H1 (cell line): ENCODE results near the gene SERPINE3. TPM values are rescaled to one million over a fixed set of nuclear protein-coding genes. Genes with fewer than 3 reads are reported as not detected.

Experiments used
- CTCF ChIA-PET: fragments of 300-600 bp; sonication (Branson Sonifier 250); formaldehyde crosslinking; loops from one replicate; lab custom pipeline; 2021; ENCODE audit not compliant: partially characterized antibody; lab: Charles Lee
- POLR2A ChIA-PET: fragments of 300-600 bp; sonication (Branson Sonifier 250); formaldehyde crosslinking; loops from one replicate; lab custom pipeline; 2021; ENCODE audit warnings: inconsistent platforms; ENCODE audit not compliant: partially characterized antibody; lab: Charles Lee
- DNase-seq, 2 experiments: peaks; one replicate each; pipeline versions ENCODE4 v3.0.0 to v3.0.0-alpha.2; 2010 to 2022; ENCODE audit warnings: low spot score in 2 of 2, low read depth in 1 of 2, mixed read lengths in 1 of 2
- FAIRE-seq: peaks from 2 replicates; lab custom pipeline; 2011; peaks lifted over from hg19 to GRCh38; lab: Jason Lieb, UNC
- H2AFZ ChIP-seq: 2 replicates; pipeline ENCODE4 v1.8.1; 2012; ENCODE audit warnings: low read length, inconsistent platforms
- H2AK5ac ChIP-seq: 2 replicates; pipeline ENCODE4 v1.6.1; 2013; ENCODE audit warnings: low read depth, low read length
- H2BK120ac ChIP-seq: replicated peaks from 2 replicates; pipeline ENCODE3; 2013; ENCODE audit warnings: low read depth, low read length, inconsistent platforms
- H2BK12ac ChIP-seq: 2 replicates; pipeline ENCODE4 v1.6.1; 2013; ENCODE audit warnings: low read depth, low read length
- H2BK15ac ChIP-seq: 2 replicates; pipeline ENCODE4 v1.6.1; 2013; ENCODE audit warnings: low read length
- H2BK20ac ChIP-seq: 2 replicates; pipeline ENCODE4 v1.6.1; 2013; ENCODE audit warnings: low read length
- H2BK5ac ChIP-seq: 2 replicates; pipeline ENCODE4 v1.6.1; 2013; ENCODE audit warnings: low read depth, low read length
- H3K14ac ChIP-seq: 2 replicates; pipeline ENCODE4 v1.6.1; 2013; ENCODE audit warnings: inconsistent platforms; ENCODE audit not compliant: insufficient read length
- H3K18ac ChIP-seq: 2 replicates; pipeline ENCODE4 v1.6.1; 2013; ENCODE audit warnings: low read length; ENCODE audit errors: extremely low read depth
- H3K23ac ChIP-seq: 2 replicates; pipeline ENCODE4 v1.6.1; 2013; ENCODE audit warnings: inconsistent platforms; ENCODE audit not compliant: insufficient read length
- H3K23me2 ChIP-seq: 2 replicates; pipeline ENCODE4 v1.6.1; 2013; ENCODE audit warnings: low read depth, low read length
- H3K27ac ChIP-seq: 2 replicates; pipeline ENCODE4 v1.6.1; 2011; ENCODE audit warnings: low read depth, low read length, inconsistent platforms
- H3K27me3 ChIP-seq, 4 experiments: replicated peaks in 1 of 4; 1 replicate in 1 of 4; 2 replicates in 3 of 4; pipeline versions ENCODE4 v1.6.1 to v1.8.1; 2011 to 2013; ENCODE audit warnings: low read length in 3 of 4, mild to moderate bottlenecking in 3 of 4, inconsistent platforms in 2 of 4, mixed read lengths in 2 of 4, moderate library complexity in 1 of 4; ENCODE audit not compliant: control insufficient read depth in 3 of 4, insufficient read depth in 3 of 4; ENCODE audit errors: extremely low read depth in 1 of 4
- H3K36me3 ChIP-seq, 4 experiments: 2 replicates each; pipeline versions ENCODE4 v1.6.1 to v1.8.1; 2011 to 2013; ENCODE audit warnings: mild to moderate bottlenecking in 4 of 4, low read length in 3 of 4, moderate library complexity in 2 of 4, control low read depth in 1 of 4, inconsistent platforms in 1 of 4; ENCODE audit not compliant: insufficient read depth in 4 of 4, control insufficient read depth in 2 of 4
- H3K4ac ChIP-seq: replicated peaks from 2 replicates; pipeline ENCODE3; 2013; ENCODE audit warnings: low read length, low read depth, mixed read lengths, inconsistent platforms; ENCODE audit not compliant: insufficient read length
- H3K4me1 ChIP-seq, 4 experiments: replicated peaks in 1 of 4; 1 replicate in 1 of 4; 2 replicates in 3 of 4; pipeline versions ENCODE4 v1.6.1 to v1.8.1; 2011 to 2013; ENCODE audit warnings: low read length in 3 of 4, inconsistent platforms in 2 of 4, mixed read lengths in 1 of 4; ENCODE audit not compliant: insufficient read depth in 4 of 4, control insufficient read depth in 3 of 4
- H3K4me2 ChIP-seq, 2 experiments: 2 replicates each; pipeline versions ENCODE4 v1.6.1 to v1.8.1; 2011 to 2013; ENCODE audit warnings: low read depth in 2 of 2, low read length in 2 of 2, control low read depth in 1 of 2, inconsistent platforms in 1 of 2, mild to moderate bottlenecking in 1 of 2; ENCODE audit not compliant: insufficient read depth in 1 of 2
- H3K4me3 ChIP-seq, 4 experiments: fragments of 200-600, 300-600 bp in 1 of 4; sonication (generic), shearing (Covaris generic), sonication (Bioruptor Twin) in 1 of 4; 2 replicates each; pipeline versions ENCODE4 v1.5.1 to v1.8.1; 2011 to 2016; ENCODE audit warnings: low read length in 4 of 4, low read depth in 3 of 4, control low read depth in 2 of 4, inconsistent platforms in 2 of 4, mild to moderate bottlenecking in 2 of 4, mixed read lengths in 1 of 4, moderate library complexity in 1 of 4; ENCODE audit not compliant: insufficient read depth in 2 of 4; ENCODE audit errors: extremely low read depth in 1 of 4
- H3K56ac ChIP-seq: replicated peaks from 2 replicates; pipeline ENCODE3; 2013; ENCODE audit warnings: low read depth, mild to moderate bottlenecking, mixed read lengths, low read length, inconsistent platforms; ENCODE audit not compliant: insufficient read length
- H3K79me1 ChIP-seq: 2 replicates; pipeline ENCODE4 v1.6.1; 2013; ENCODE audit warnings: low read depth, low read length, control low read depth
- H3K79me2 ChIP-seq, 2 experiments: 2 replicates each; pipeline versions ENCODE4 v1.6.1 to v1.8.1; 2012 to 2013; ENCODE audit warnings: low read length in 2 of 2, mild to moderate bottlenecking in 2 of 2, inconsistent platforms in 1 of 2; ENCODE audit not compliant: insufficient read depth in 2 of 2, control insufficient read depth in 1 of 2
- H3K9ac ChIP-seq, 4 experiments: replicated peaks in 1 of 4; 1 replicate in 1 of 4; 2 replicates in 3 of 4; pipeline versions ENCODE4 v1.6.1 to v1.8.1; 2011 to 2013; ENCODE audit warnings: low read depth in 3 of 4, low read length in 3 of 4, control low read depth in 2 of 4, mild to moderate bottlenecking in 2 of 4, moderate library complexity in 2 of 4, inconsistent platforms in 1 of 4; ENCODE audit errors: extremely low read depth in 1 of 4
- H3K9me3 ChIP-seq, 2 experiments: 2 replicates each; pipeline versions ENCODE4 v1.6.1 to v1.8.1; 2012 to 2013; ENCODE audit warnings: mild to moderate bottlenecking in 2 of 2, moderate library complexity in 2 of 2, control low read depth in 1 of 2, inconsistent platforms in 1 of 2, low read depth in 1 of 2, low read length in 1 of 2, mixed read lengths in 1 of 2; ENCODE audit not compliant: insufficient read depth in 2 of 2
- H4K20me1 ChIP-seq, 2 experiments: replicated peaks in 1 of 2; 2 replicates each; pipeline versions ENCODE3 to v1.8.1; 2011 to 2013; ENCODE audit warnings: inconsistent platforms in 2 of 2, low read length in 2 of 2, mild to moderate bottlenecking in 1 of 2; ENCODE audit not compliant: insufficient read depth in 2 of 2, control insufficient read depth in 1 of 2
- H4K5ac ChIP-seq: 2 replicates; pipeline ENCODE4 v1.6.1; 2013; ENCODE audit warnings: low read length, low read depth, mixed read lengths, inconsistent platforms; ENCODE audit not compliant: insufficient read length
- H4K8ac ChIP-seq: 2 replicates; pipeline ENCODE4 v1.8.0; 2013; ENCODE audit warnings: mild to moderate bottlenecking, moderate library complexity, low read length, inconsistent platforms; ENCODE audit not compliant: insufficient read depth; ENCODE audit errors: extremely low read depth
- H4K91ac ChIP-seq: replicated peaks from 2 replicates; pipeline ENCODE3; 2013; ENCODE audit warnings: low read length, mixed read lengths, inconsistent platforms; ENCODE audit not compliant: insufficient read length
- RAD21 ChIP-seq, 2 experiments: IDR thresholded peaks in 1 of 2; conservative IDR thresholded peaks in 1 of 2; 2 replicates each; pipeline ENCODE4 v1.6.1; 2011; ENCODE audit warnings: low read depth in 2 of 2, low read length in 2 of 2, improper control_type of control experiment in 1 of 2, inconsistent platforms in 1 of 2, mild to moderate bottlenecking in 1 of 2, moderate library complexity in 1 of 2
- RXRA ChIP-seq: IDR thresholded peaks from 2 replicates; pipeline ENCODE4 v1.6.1; 2011; ENCODE audit warnings: low read depth, mild to moderate bottlenecking, low read length, moderate library complexity; ENCODE audit not compliant: insufficient read depth
- WGBS, 2 experiments: shearing (Covaris generic) in 1 of 2; methylation state at CpG; one replicate each; pipeline versions ENCODE4 v1.1.6 to v1.1.7; 2013 to 2015; ENCODE audit warnings: low lambda C conversion rate in 2 of 2, mixed read lengths in 2 of 2, inconsistent platforms in 1 of 2, low coverage in 1 of 2, missing lambda C conversion rate in 1 of 2; ENCODE audit not compliant: insufficient replicate concordance in 2 of 2, insufficient coverage in 1 of 2, insufficient read length in 1 of 2; ENCODE audit errors: extremely low coverage in 1 of 2, missing lambda C conversion rate in 1 of 2; 5-methylcytosine and 5-hydroxymethylcytosine counted together
- polyA plus RNA-seq, 7 experiments: library from polyadenylated mRNA; depleted of rRNA in 3 of 7; stranded (reverse) in 5 of 7; unstranded in 2 of 7; fragments of >200 nt in 5 of 7; fragments of 200-250 nt in 2 of 7; gene quantifications; 1 replicate in 5 of 7; 2 replicates in 1 of 7; 4 replicates in 1 of 7; pipeline versions ENCODE4 v1.2.1 to v1.2.3, GENCODE V29; 2011 to 2013; ENCODE audit warnings: missing spikeins in 2 of 7, mixed read lengths in 2 of 7
- total RNA-seq: library from RNA; stranded (reverse); fragmentation: NEBNext Ultra II Directional; extraction: Animal tissue kit (Norgen Biotek cat#: 25700); gene quantifications from 2 replicates; pipeline ENCODE4 v1.2.1, GENCODE V29; 2021
- TF ChIP-seq, protein P1 (sequence below), 3 experiments: IDR thresholded peaks; 1 replicate in 2 of 3; 2 replicates in 1 of 3; pipeline versions ENCODE4 v1.5.1 to v1.6.1; 2011; ENCODE audit warnings: low read length in 3 of 3, mild to moderate bottlenecking in 3 of 3, inconsistent platforms in 2 of 3, low read depth in 1 of 3, moderate library complexity in 1 of 3; ENCODE audit not compliant: insufficient read depth in 1 of 3; ENCODE audit errors: control extremely low read depth in 1 of 3

The SERPINE3 gene
- total and polyA plus RNA-seq, 2 of the 8 experiments (the other 6 are each of a cell fraction or from before 2014, with no cell fraction given), result 0.34 to 1.0 TPM

DNA sequence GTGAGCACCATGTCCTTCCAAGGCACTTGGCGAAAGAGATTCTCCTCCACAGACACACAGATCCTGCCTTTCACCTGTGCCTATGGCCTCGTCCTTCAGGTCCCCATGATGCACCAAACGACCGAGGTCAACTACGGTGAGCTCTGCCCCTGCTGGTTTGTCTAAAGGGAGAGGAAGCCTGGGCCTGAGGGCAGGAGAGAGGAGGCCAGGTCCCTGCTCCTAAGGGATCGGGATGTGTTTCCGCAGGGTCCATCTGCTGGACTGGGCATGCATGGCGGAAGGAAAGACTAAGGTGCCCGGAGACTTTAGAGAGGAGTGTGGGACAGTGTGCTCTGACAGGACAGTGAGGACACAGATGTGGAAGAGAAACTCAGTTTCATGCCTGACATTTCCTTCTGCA is 7.6 kb downstream of the SERPINE3 start:
- CTCF ChIA-PET, result interaction anchor here (0.7 to 2.2 kb wide), 11 partner anchors 9 to 236 kb away, joined by 3 to 11 read pairs (median 3); partner anchors contain the start of gene C13orf42
- Histone ChIP-seq H4K20me1 (no peaks in the 10 kb centered on the region), H2BK15ac (no peak overlapping the region), H3K18ac (no peak overlapping the region; the same call in 1 of the 2 replicates), H3K9ac (no peak overlapping the region), H3K27me3 (no peaks in the 10 kb centered on the region; a peak in 1 of 7 replicates), H4K8ac (no peak overlapping the region), H2AFZ (no peak overlapping the region), H2BK120ac (no peak overlapping the region)
- TF ChIP-seq, protein P1, sequence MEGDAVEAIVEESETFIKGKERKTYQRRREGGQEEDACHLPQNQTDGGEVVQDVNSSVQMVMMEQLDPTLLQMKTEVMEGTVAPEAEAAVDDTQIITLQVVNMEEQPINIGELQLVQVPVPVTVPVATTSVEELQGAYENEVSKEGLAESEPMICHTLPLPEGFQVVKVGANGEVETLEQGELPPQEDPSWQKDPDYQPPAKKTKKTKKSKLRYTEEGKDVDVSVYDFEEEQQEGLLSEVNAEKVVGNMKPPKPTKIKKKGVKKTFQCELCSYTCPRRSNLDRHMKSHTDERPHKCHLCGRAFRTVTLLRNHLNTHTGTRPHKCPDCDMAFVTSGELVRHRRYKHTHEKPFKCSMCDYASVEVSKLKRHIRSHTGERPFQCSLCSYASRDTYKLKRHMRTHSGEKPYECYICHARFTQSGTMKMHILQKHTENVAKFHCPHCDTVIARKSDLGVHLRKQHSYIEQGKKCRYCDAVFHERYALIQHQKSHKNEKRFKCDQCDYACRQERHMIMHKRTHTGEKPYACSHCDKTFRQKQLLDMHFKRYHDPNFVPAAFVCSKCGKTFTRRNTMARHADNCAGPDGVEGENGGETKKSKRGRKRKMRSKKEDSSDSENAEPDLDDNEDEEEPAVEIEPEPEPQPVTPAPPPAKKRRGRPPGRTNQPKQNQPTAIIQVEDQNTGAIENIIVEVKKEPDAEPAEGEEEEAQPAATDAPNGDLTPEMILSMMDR (IDR thresholded peaks at IDR 0.05; ENCODE audit: control extremely low read depth in 1 of 3, insufficient read depth in 1 of 3, low read depth in 1 of 3, low read length in 3 of 3), result peak in 2 of 3 experiments; percentile 24 to 38; a peak in 3 of 4 replicates
- no peak for TF ChIP-seq RXRA
- TF ChIP-seq RAD21 (IDR thresholded peaks at IDR 0.05 in 1 of 2, conservative IDR thresholded peaks at IDR 0.05 in 1 of 2; ENCODE audit: low read depth in 2 of 2, low read length in 2 of 2), result peak; percentile 45 to 53; a peak in 3 of 4 replicates
- TF ChIP-seq, all 59 proteins: peak for 2
- H3K79me1 ChIP-seq, result no peaks in the 10 kb centered on the region
- peaks cover 0 to 9% (median 0%) of the 10 kb centered on the region in 4 experiments; a peak in 5 of 7 replicates for H3K4me1 ChIP-seq
- no peaks in the 10 kb centered on the region for H3K79me2 ChIP-seq
- no peaks in the 10 kb centered on the region for H3K36me3 ChIP-seq
- WGBS, 2 experiments, result 90% methylated on average over 9 of the region's 9 CpGs; no CpG with 5 or more reads in 1 of the 2 experiments
- no peak overlapping the region for H3K56ac ChIP-seq
- no peak for DNase-seq
- no peak overlapping the region for H3K23ac ChIP-seq
- POLR2A ChIA-PET, result interaction anchor here (1.4 kb wide), 1 partner anchor 106 kb away, joined by 3 read pairs; the partner anchor contains the start of gene INTS6
- no peak overlapping the region for H3K4me3 ChIP-seq
- 0 out of 2 replicates have a peak overlapping the region, but pooled peaks have one; percentile 54 for H2AK5ac ChIP-seq
- H3K9me3 ChIP-seq, result no peaks in the 10 kb centered on the region
- no peak overlapping the region for H2BK5ac ChIP-seq
- no peaks in the 10 kb centered on the region for H3K23me2 ChIP-seq
- H4K5ac ChIP-seq, result no peak overlapping the region
- no peak overlapping the region for H3K4me2 ChIP-seq
- peak overlapping the region; percentile 4; the same call in 1 of the 2 replicates for H2BK20ac ChIP-seq
- H4K91ac ChIP-seq, result no peak overlapping the region
- H3K27ac ChIP-seq, result no peak overlapping the region
- no peak for FAIRE-seq
- H2BK12ac ChIP-seq, result peak overlapping the region; percentile 29; the same call in 1 of the 2 replicates
- H3K4ac ChIP-seq, result no peak overlapping the region
- H3K14ac ChIP-seq, result no peak overlapping the region
